ENCODE measurements around the gene PAK6.

The PAK6 gene

DNA sequence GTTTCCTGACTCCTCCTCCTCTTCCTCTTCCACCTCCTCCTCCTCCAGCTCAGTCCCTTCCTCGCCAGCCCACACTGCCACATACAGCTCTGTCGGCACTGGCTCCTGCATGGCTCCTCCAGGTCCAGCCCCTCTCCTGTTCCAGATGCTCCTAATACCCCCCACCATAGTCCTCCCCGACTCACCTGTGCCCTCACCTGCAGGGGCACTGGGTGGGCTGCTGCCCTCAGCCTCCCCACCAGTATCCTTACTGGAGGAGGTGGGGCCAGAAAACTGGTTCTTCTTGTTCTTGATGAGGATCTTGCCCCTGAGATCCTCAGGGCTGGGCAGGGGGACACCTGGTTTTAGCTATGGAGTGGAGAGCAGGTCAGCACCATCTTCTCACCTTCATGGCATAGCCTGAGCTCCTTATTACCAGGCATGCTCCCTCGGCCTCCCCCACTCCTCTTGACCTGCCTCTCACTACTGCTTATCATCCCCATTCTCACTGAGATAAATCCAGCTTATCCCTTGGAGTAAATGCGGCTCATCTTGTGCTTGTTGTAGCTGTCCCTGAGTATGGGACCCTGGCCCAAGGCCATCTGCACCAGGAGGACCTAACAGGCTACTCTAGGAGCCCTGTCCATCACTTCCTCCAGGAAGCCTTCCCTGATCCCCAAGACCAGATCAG is 57.8 kb downstream of the PAK6 start:
- TF ChIP-seq EZH2phosphoT487 (IDR thresholded peaks at IDR 0.05; ENCODE audit: borderline replicate concordance, low read length) = no peak
- TF ChIP-seq, protein P1, sequence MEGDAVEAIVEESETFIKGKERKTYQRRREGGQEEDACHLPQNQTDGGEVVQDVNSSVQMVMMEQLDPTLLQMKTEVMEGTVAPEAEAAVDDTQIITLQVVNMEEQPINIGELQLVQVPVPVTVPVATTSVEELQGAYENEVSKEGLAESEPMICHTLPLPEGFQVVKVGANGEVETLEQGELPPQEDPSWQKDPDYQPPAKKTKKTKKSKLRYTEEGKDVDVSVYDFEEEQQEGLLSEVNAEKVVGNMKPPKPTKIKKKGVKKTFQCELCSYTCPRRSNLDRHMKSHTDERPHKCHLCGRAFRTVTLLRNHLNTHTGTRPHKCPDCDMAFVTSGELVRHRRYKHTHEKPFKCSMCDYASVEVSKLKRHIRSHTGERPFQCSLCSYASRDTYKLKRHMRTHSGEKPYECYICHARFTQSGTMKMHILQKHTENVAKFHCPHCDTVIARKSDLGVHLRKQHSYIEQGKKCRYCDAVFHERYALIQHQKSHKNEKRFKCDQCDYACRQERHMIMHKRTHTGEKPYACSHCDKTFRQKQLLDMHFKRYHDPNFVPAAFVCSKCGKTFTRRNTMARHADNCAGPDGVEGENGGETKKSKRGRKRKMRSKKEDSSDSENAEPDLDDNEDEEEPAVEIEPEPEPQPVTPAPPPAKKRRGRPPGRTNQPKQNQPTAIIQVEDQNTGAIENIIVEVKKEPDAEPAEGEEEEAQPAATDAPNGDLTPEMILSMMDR (IDR thresholded peaks at IDR 0.05; ENCODE audit: low read depth, low read length, poor library complexity, severe bottlenecking) = no peak
- no peaks in the 10 kb centered on the region for H3K79me2 ChIP-seq (ENCODE audit: control insufficient read depth, low read length)
- H3K27me3 ChIP-seq (ENCODE audit: control insufficient read depth, low read length) = no peaks in the 10 kb centered on the region
- no peaks in the 10 kb centered on the region for H4K20me1 ChIP-seq (ENCODE audit: control insufficient read depth, insufficient read depth, low read depth, low read length)
- H3K4me1 ChIP-seq (ENCODE audit: control insufficient read depth, low read length) = no peaks in the 10 kb centered on the region
- no peaks in the 10 kb centered on the region for H3K36me3 ChIP-seq (ENCODE audit: control insufficient read depth, low read length)
- no peaks in the 10 kb centered on the region for H3K9me2 ChIP-seq (replicated peaks; ENCODE audit: control insufficient read depth, low read length)
- H3K9me3 ChIP-seq (ENCODE audit: control insufficient read depth, insufficient read depth, low read length) = no peaks in the 10 kb centered on the region
- H3K4me2 ChIP-seq (ENCODE audit: low read length) = no peak overlapping the region
- no peak overlapping the region for H3K4me3 ChIP-seq (ENCODE audit: low read length)
- no peak overlapping the region for H3K27ac ChIP-seq (ENCODE audit: low read depth, low read length)
- no peaks in the 10 kb centered on the region for H3F3A ChIP-seq (ENCODE audit: control insufficient read depth, insufficient read depth)

DNA sequence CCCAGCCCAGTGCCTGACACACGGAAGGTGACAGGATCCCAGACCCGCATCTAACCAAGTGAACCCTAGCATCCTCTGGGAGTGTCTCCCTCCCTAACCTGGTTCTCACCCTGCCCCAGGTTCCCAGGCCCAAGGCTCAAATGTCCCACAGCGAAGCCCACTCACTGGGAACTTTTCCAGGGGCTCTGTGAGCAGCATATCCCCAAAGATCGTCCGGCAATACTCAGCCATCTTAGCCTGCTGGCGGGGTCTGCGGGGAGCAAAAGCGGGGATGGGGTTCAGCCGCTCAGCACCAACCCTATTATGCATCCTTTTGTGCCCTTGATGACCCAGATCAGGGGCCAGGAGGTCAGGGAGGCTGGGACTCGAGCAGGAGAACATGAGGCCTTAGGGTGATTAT is 58.5 kb downstream of the PAK6 start:
- H4K20me1 ChIP-seq (ENCODE audit: control insufficient read depth, insufficient read depth, low read depth, low read length) = no peaks in the 10 kb centered on the region
- H3K4me1 ChIP-seq (ENCODE audit: control insufficient read depth, low read length) = no peaks in the 10 kb centered on the region
- no peak overlapping the region for H3K4me3 ChIP-seq (ENCODE audit: low read length)
- H3K9me3 ChIP-seq (ENCODE audit: control insufficient read depth, insufficient read depth, low read length) = no peaks in the 10 kb centered on the region
- no peak overlapping the region for H3K4me2 ChIP-seq (ENCODE audit: low read length)
- H3F3A ChIP-seq (ENCODE audit: control insufficient read depth, insufficient read depth) = no peaks in the 10 kb centered on the region
- no peaks in the 10 kb centered on the region for H3K79me2 ChIP-seq (ENCODE audit: control insufficient read depth, low read length)
- no peaks in the 10 kb centered on the region for H3K36me3 ChIP-seq (ENCODE audit: control insufficient read depth, low read length)
- H3K27me3 ChIP-seq (ENCODE audit: control insufficient read depth, low read length) = no peaks in the 10 kb centered on the region
- no peaks in the 10 kb centered on the region for H3K9me2 ChIP-seq (replicated peaks; ENCODE audit: control insufficient read depth, low read length)
- no peak overlapping the region for H3K27ac ChIP-seq (ENCODE audit: low read depth, low read length)
- TF ChIP-seq EZH2phosphoT487 (IDR thresholded peaks at IDR 0.05; ENCODE audit: borderline replicate concordance, low read length) = no peak
- TF ChIP-seq, protein P1 (IDR thresholded peaks at IDR 0.05; ENCODE audit: low read depth, low read length, poor library complexity, severe bottlenecking) = no peak

DNA sequence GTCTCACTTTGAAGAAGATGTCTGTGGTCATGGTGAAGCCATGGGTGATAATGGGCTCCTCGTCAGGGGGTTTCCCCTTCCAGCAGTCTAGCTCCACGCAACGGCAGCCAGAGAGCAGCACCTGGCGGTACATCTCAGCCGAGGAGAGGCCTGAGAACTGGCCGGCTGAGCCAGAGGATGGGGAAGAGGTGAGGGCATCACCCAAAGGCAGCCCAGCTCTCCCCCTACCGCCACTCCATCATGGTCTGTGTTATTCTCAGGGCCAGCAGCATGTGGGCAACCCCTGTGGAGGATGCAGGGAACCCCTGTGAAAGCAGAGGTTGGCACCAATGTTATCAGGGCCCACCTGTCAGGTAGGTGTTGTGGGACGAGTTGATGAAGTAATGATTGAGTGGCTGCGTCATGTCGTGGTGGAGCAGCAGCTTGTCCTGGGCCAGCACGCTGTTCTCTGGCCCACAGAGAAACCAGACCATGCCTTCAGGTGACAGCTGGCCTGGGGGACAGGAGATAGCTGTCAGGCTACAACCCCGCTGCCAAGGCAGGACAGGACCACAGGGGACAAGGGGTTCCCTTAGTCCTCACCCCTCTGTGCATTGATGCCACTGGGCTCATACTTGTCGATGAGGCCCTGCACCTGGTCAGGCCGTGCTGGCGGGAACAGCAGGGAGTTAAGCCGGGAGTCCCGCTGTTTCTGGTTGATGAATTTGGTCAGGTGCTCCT is 59.5 kb downstream of the PAK6 start:
- no peaks in the 10 kb centered on the region for H3K36me3 ChIP-seq (ENCODE audit: control insufficient read depth, low read length)
- H3K4me2 ChIP-seq (ENCODE audit: low read length) = no peak overlapping the region
- H4K20me1 ChIP-seq (ENCODE audit: control insufficient read depth, insufficient read depth, low read depth, low read length) = no peaks in the 10 kb centered on the region
- H3K27me3 ChIP-seq (ENCODE audit: control insufficient read depth, low read length) = no peaks in the 10 kb centered on the region
- H3K4me1 ChIP-seq (ENCODE audit: control insufficient read depth, low read length) = no peaks in the 10 kb centered on the region
- H3K27ac ChIP-seq (ENCODE audit: low read depth, low read length) = no peak overlapping the region
- TF ChIP-seq EZH2phosphoT487 (IDR thresholded peaks at IDR 0.05; ENCODE audit: borderline replicate concordance, low read length) = no peak
- TF ChIP-seq, protein P1 (IDR thresholded peaks at IDR 0.05; ENCODE audit: low read depth, low read length, poor library complexity, severe bottlenecking) = no peak
- H3K9me2 ChIP-seq (replicated peaks; ENCODE audit: control insufficient read depth, low read length) = no peaks in the 10 kb centered on the region
- H3K4me3 ChIP-seq (ENCODE audit: low read length) = no peak overlapping the region
- no peaks in the 10 kb centered on the region for H3F3A ChIP-seq (ENCODE audit: control insufficient read depth, insufficient read depth)
- H3K9me3 ChIP-seq (ENCODE audit: control insufficient read depth, insufficient read depth, low read length) = no peaks in the 10 kb centered on the region
- no peaks in the 10 kb centered on the region for H3K79me2 ChIP-seq (ENCODE audit: control insufficient read depth, low read length)
